HG03520 (cell line): ENCODE data around the gene KRT7.

Source experiments
- ATAC-seq: cut with Tn5 transposase; IDR thresholded peaks from one replicate; pipeline ENCODE4 v1.9.1; 2021; ENCODE audit warnings: mild to moderate bottlenecking, moderate library complexity; ENCODE audit not compliant: unreplicated experiment

The KRT7 gene

DNA sequence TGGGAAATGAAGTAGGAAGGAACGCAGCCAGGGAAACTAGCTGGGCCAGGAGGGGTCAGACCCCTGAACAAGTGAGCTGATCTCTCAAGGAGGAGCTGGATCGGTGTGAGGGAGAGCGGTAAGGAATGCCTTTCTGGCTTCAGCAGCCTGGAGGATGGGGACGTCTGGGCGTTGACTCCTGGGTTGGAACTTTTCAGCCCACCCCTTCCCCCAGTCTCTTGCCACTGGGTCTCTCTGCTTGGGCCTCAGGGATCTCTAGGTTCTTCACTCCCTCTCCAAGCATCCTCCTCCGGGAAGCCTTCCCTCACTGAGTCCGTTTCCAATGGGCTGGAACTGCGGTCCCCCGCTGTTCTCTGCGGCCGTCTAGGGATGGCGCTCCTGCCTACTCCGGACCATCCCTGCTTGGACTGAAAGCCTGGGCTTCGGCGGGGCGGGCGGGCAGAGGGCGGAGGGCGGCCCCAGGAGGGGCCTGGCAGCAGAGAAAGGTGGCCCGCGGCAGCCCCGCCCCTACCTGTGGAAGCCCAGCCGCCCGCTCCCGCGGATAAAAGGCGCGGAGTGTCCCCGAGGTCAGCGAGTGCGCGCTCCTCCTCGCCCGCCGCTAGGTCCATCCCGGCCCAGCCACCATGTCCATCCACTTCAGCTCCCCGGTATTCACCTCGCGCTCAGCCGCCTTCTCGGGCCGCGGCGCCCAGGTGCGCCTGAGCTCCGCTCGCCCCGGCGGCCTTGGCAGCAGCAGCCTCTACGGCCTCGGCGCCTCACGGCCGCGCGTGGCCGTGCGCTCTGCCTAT is at the start of gene KRT7:
KRT7 (plus strand) TSS at position 570 of the 788 bp plus-strand sequence; CDS start at position 624, 54 bp downstream.
- ATAC-seq, result no peak

DNA sequence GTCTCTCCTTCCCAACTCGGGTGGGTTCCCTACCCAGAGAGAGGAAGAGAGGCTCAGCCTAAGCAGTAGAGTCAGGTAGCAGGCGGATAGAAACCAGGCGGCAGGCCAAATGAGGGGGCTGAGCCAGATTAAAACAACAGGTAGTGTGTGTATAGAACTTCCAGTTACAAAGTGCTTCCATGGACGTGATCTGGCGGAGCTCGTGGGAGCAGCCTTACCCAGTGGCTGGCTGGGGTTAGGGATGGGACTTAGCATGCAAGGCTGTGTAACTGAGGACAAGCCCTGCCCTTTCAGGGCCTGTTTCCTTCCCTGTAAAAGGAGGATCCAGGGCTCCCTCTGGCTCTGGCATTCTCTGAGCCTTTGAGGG is 49.5 kb upstream of the KRT7 start:
- ATAC-seq, result no peak

DNA sequence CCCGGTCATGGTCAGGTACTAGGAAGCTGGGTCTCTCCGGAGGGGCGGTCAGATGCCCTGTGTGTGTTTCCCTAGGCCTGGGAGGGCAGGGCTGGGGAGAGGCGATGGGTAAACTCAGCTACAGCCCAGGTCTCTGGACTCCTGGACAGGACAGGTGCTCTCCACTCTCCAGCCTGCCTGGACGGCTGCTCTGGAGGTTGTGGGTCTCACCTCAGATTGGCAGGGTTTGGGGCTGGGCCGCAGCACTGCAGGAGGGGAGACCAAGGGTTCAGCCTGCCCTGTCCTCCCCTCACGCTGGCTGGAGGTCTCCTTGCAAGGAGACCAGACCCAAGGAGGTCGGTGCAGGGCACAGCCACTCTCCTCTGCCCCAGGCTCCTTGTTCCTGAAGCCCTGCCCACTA is 49.1 kb upstream of the KRT7 start:
- no peak for ATAC-seq

- ATAC-seq, result no peak
These were observed 48.2 kb upstream of the KRT7 start for GRCh38 chr12:52184813-52185212.

DNA sequence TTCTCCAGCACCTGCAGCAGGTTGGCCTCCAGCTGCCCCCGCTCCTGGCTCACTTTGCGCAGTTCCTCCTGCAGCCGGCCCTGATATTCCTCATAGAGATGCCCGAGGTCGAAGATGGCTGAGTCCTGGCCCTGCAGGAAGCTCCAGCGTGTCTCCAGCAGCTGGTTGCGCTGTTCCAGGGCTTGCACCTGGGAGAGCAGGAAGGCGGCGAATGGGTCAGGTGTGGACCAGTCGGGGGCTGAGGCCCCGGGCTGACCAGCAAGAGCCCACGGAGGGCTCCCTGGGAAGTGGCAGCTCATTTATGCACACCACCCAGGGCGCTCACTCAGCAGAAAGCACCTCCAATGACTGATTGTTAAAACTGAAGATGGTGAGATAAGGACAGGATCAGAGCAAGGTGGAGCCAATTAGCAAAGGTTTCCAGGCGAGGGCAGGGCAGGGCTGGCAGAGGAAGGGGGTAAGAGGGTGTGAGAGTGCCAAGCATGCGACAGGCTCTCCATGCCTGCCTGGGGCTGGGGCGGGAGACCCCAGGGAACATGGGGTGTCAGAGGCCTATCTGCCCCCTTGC is 47.6 kb upstream of the KRT7 start:
- no peak for ATAC-seq

DNA sequence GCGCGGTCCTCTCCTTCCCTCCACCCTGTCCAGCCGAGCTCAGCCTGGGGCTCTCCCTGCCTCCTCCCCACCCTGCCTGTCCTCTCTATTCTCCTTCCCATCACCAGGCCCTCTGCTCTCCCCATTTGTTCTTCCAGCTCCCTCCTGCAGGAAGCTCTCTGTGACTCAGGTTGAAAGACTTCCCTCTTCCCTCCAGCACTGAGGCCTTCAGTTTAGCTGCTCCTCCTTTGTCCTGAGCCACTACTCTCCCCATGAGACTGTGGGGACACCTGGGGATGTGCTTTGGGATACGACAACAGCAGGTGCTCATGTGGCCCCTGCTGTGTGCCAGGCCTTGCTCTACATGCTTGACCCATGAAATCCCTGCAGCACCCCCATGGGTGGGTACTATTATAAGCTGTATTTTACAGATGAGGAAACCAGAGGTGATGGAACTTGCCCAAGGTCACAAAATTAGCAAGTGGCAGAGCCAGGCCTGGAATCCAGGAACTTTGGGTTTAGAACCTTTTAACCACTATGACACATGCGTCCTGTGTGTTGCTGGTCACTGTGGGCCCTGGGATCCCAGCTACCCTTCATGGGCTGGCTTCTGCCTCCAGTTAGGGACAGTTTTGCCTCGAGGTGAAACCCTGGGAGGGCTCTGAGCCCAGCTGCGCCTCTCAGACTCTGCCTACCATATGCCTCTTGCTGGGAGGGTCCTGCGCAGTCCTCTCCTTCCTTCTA is 46.8 kb upstream of the KRT7 start:
- ATAC-seq, result no peak

DNA sequence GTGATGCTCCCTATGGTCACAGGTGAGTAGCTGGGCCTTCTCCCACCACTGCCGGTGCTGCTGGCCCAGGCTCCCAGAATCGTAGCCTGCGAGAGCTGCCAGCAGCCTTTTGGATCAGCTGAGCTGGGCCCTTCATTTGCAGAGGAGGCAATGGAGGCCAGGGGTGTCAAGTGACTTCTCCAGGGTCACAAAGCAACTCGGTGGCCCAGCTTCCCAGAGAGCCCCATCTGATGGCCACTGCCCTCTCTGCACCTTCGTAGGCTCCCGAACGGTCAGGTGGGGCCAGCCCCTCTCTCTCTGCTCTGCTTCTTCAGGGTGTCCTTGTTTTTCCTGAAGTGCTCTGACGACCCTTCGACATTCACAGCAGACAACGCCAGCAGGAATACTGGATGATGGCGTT is 45.8 kb upstream of the KRT7 start:
- ATAC-seq, result no peak

GRCh38 chr12:52187640-52188039 is 45.4 kb upstream of the KRT7 start:
- no peak for ATAC-seq

DNA sequence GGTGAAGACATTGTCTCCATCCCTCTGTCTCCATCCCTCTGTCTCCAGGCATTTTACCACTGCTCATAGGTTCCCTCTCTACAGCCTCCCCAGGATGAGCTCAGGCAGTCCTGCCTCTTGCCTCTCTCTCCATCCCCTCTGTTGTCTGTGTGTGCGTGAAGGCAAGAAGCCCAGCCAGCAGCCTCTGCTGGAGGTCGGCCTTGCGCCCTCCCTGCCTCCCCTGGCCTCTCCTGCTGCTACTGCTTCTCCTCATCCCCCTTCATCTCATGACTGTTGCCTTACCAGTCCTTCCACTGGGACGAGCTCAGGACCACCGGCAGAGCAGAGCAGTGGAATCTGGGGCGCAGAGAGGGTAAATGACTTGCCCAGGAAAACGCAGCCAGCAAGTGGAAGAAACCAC is 44.4 kb upstream of the KRT7 start:
- no peak for ATAC-seq

GRCh38 chr12:52189376-52190174 is 43.5 kb upstream of the KRT7 start:
- no peak for ATAC-seq

DNA sequence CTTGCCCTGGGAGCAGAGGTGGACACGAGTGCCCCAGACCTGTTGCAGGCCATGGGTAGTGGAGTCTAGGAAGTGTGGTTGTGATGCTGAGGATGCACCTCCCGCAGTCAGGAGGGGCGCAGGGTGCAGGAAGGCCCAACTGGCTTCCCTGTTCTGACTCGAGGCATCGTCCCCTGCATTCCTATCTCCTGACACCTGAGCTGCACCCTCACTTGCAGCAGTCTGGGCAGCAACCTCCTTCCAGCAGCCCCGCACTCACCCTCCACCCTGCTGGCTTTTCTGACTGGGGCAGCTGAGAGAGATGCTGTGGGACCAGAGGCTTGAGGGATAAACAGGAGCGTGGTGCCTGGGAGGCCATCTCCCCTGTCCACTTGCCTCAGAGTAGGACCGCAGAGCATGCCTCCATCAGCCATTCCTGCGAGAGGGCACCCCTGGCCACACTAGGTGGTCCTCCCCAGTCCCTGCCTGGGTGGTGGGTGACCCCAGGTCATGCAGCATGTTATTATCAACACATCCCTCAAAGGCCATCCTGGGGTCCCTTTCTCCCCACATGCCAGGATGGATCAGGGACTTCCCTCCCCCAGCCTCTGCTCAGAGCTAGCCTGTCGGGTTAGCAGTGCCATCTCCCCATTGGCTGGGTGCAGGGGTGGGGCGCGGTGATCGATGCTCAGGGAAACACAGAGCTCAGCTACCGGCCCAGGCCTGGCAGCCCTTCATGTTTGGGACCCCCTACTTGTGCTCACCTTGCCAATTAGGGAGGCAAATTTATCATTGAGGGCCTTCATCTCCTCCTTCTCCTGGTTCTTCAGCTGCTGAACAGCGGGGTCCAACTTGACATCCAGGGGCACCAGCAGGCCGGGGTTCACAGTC is 41.9 kb upstream of the KRT7 start:
- ATAC-seq, result no peak

- no peak for ATAC-seq
These were observed 40.9 kb upstream of the KRT7 start, which contains the start of gene KRT80 for GRCh38 chr12:52191841-52192791. Gene KRT80 (minus strand): TSS chr12:52192014. CDS start chr12:52191902, 112 bp downstream.

DNA sequence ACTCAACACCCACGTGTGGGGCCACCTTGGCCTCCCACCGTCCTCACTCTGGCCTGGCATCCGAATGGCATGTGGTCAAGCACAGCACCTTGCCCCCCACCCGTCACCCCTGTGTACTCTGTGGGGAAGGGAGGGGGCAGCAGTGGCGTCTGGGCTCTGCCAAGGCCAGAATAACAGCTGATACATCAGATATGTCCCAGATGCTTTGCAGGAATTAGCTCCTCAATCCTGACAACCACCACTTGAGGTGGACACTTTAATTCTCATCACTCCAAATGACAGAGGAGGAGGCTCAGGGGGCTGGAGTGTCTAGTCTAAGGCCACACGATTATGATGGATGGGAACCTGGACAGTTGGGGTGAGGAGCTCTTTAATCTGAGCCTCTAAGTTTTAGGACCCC is 39.5 kb upstream of the KRT7 start:
- no peak for ATAC-seq

GRCh38 chr12:52193991-52194390 is 39.1 kb upstream of the KRT7 start:
- ATAC-seq, result no peak

- ATAC-seq, result no peak
These were observed 37.8 kb upstream of the KRT7 start for GRCh38 chr12:52195065-52195730.

DNA sequence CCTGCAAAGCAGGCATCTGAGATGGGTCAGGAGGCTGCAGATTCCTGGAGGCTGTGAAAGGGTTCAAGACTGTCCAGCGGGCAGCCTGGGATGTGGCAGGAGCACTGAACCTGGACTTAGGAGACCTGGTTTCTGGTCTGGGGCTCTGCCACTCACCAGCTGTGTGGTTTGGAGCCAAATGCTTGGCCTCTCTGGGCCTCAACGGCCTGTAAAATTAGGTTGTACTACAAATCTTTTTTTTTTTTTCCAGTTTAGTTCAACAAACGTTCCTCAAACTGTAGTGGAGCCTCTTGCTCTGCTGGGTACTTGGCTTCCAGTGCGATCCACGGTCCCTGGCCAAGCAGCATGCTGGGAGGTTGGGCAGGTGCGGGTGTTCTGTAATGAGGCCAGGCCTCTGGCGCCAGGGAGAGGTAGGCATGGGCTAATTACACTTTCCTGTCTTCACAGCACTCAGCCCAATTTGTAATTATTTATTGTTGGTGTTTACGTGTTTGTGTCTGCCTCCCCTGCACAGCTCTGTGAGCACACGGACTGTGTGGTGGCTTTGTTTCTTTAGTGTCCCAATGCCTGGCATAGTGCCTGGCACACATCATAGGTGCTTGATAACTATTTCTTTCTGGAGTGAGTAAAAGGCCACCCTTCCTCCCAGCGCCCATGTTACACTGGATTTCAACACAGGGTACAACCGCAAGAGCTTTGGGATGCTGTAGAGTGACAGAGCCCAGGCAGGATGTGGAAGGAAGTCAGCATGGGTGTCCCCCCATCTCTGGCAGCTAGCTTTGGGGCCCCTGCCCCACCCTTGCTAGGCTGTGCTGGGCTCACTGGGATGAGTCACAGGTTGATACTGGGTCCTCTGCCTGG is 35.4 kb upstream of the KRT7 start:
- ATAC-seq, result no peak

- no peak for ATAC-seq
These were observed 34.4 kb upstream of the KRT7 start for GRCh38 chr12:52198454-52199215.
